ENCODE data around the gene RAD21L1. TPM values are rescaled to one million over a fixed set of nuclear protein-coding genes. Genes with fewer than 3 reads are reported as not detected.

Gene RAD21L1
- total RNA-seq, 1 donor from 2014 or later, result not detected

GRCh38 chr20:1182106-1182505 is 43.7 kb upstream of the RAD21L1 start:
- no peak for ATAC-seq
- DNase-seq, result no peak
- peaks cover 10% of the 10 kb centered on the region for H3K4me1 ChIP-seq
- intact Hi-C loops (cut with DNase I), result no loop called here
- TF ChIP-seq CTCF (IDR thresholded peaks at IDR 0.05), result no peak
- H3K27me3 ChIP-seq (ENCODE audit: low read depth), result peaks cover 16% of the 10 kb centered on the region
- no peaks in the 10 kb centered on the region for H3K36me3 ChIP-seq
- H3K9me3 ChIP-seq, result no peaks in the 10 kb centered on the region
- no peak overlapping the region for H3K4me3 ChIP-seq
- H3K27ac ChIP-seq, result no peak overlapping the region

GRCh38 chr20:1183153-1183552 is 42.7 kb upstream of the RAD21L1 start:
- ATAC-seq, result no peak
- intact Hi-C loops (cut with DNase I), result no loop called here

GRCh38 chr20:1184260-1184637 is 41.6 kb upstream of the RAD21L1 start:
- Histone ChIP-seq H3K4me1 (peaks cover 18% of the 10 kb centered on the region), H3K4me3 (peak overlapping the region; percentile 62), H3K36me3 (no peaks in the 10 kb centered on the region), H3K27me3 (ENCODE audit: low read depth) (peaks cover 16% of the 10 kb centered on the region), H3K27ac (no peak overlapping the region), H3K9me3 (no peaks in the 10 kb centered on the region)
- ATAC-seq, result no peak
- intact Hi-C loops (cut with DNase I), result no loop called here
- TF ChIP-seq CTCF (IDR thresholded peaks at IDR 0.05), result no peak
- no peak for DNase-seq

More at GRCh38 chr20:1183153-1183552, 42.7 kb upstream of the RAD21L1 start:
- H3K4me1 ChIP-seq, result peaks cover 18% of the 10 kb centered on the region
- DNase-seq, result no peak
- peaks cover 16% of the 10 kb centered on the region for H3K27me3 ChIP-seq (ENCODE audit: low read depth)
- H3K4me3 ChIP-seq, result no peak overlapping the region
- no peak overlapping the region for H3K27ac ChIP-seq
- no peaks in the 10 kb centered on the region for H3K9me3 ChIP-seq
- no peak for TF ChIP-seq CTCF (IDR thresholded peaks at IDR 0.05)
- H3K36me3 ChIP-seq, result no peaks in the 10 kb centered on the region

- Histone ChIP-seq H3K27ac (peak within 1 kb of the TSS; percentile 67), H3K9me3 (no peaks in the 10 kb centered on the region), H3K27me3 (ENCODE audit: low read depth) (peaks cover 16% of the 10 kb centered on the region), H3K4me1 (peaks cover 18% of the 10 kb centered on the region), H3K36me3 (no peaks in the 10 kb centered on the region), H3K4me3 (peak within 1 kb of the TSS; percentile 62)
- TF ChIP-seq CTCF (IDR thresholded peaks at IDR 0.05), result no peak
- intact Hi-C loops (cut with DNase I), result no loop called here
- peak; percentile 6 to 18 for ATAC-seq
- DNase-seq, result no peak
Observed at GRCh38 chr20:1184638-1185315, 41.1 kb upstream of the RAD21L1 start, which contains the start of gene TMEM74B. Gene TMEM74B, minus strand, starts transcription at chr20:1184981. Its CDS starts 1,180 bp downstream, at chr20:1183801.

- Histone ChIP-seq H3K27ac (peak overlapping the region; percentile 67), H3K36me3 (no peaks in the 10 kb centered on the region), H3K9me3 (no peaks in the 10 kb centered on the region), H3K4me1 (peaks cover 18% of the 10 kb centered on the region), H3K27me3 (ENCODE audit: low read depth) (peaks cover 16% of the 10 kb centered on the region), H3K4me3 (peak overlapping the region; percentile 62)
- no peak for DNase-seq
- intact Hi-C loops (cut with DNase I), result no loop called here
- TF ChIP-seq CTCF (IDR thresholded peaks at IDR 0.05), result no peak
- ATAC-seq, result peak; percentile 20 to 33
Observed at GRCh38 chr20:1185316-1185741, 40.5 kb upstream of the RAD21L1 start.

Data from lower lobe of right lung (tissue), 2 donors.